ENCODE results near the gene LUC7L3. TPM values are rescaled to one million over a fixed set of nuclear protein-coding genes. Genes with fewer than 3 reads are reported as not detected.

LUC7L3 gene
- total RNA-seq, 2 donors from 2014 or later: 122 to 169 TPM

DNA sequence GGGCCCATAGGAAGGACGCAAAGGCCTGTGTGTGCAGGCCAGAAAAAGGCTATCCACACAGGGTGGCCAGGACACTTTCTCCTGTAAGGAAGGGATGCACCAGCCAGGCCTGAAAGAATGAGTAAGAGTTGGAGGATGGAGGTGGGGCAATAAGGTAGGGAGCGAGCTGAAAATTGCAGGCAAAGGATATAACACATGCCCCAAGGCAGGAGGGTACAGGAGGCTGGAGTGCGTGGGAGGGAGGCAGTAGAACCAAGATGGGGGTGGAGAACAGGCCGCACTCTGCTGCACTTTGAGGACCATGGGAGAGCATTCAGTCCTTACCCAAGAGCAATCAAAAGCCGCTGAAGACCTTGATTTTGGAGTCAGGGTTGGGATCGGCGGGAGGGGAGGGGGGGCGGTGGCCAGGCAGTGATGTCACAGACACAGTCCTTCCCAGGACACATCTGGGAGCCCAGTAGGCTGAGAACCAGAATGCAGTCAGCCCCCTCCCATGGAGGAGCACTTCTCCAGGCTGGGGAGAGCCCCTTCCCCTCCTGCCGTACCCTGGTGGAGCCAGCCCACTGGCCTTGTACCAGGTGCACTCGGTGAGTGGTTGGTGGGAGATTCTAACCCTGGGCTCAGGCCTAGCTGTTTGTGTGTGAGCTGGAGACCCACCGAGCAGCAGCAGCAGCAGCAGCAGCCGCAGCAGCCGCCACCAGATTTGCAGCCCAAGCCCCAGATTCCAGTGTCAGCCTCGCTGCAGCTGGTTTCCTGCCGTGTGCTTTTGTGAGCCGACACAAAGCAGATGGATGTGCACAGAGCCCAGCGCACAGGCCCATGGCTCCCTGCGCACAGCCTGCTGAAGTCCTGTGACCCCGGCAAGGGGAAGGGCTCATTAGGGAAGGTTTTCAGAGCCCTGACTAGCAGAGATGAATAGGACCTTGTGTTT, 29.2 kb upstream of the LUC7L3 start:
- TF ChIP-seq, protein P1, sequence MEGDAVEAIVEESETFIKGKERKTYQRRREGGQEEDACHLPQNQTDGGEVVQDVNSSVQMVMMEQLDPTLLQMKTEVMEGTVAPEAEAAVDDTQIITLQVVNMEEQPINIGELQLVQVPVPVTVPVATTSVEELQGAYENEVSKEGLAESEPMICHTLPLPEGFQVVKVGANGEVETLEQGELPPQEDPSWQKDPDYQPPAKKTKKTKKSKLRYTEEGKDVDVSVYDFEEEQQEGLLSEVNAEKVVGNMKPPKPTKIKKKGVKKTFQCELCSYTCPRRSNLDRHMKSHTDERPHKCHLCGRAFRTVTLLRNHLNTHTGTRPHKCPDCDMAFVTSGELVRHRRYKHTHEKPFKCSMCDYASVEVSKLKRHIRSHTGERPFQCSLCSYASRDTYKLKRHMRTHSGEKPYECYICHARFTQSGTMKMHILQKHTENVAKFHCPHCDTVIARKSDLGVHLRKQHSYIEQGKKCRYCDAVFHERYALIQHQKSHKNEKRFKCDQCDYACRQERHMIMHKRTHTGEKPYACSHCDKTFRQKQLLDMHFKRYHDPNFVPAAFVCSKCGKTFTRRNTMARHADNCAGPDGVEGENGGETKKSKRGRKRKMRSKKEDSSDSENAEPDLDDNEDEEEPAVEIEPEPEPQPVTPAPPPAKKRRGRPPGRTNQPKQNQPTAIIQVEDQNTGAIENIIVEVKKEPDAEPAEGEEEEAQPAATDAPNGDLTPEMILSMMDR (conservative IDR thresholded peaks at IDR 0.05): no peak
- H3K27me3 Mint-ChIP-seq (ENCODE audit: insufficient read depth): no peaks in the 10 kb centered on the region
- peaks cover 20% of the 10 kb centered on the region for H3K36me3 Mint-ChIP-seq (ENCODE audit: low read depth)
- Histone ChIP-seq H3K27me3 (ENCODE audit: control insufficient read depth, insufficient read depth, low read length, poor library complexity, severe bottlenecking) (no peaks in the 10 kb centered on the region), H3K4me1 (ENCODE audit: control insufficient read depth, insufficient read depth, low read length) (no peaks in the 10 kb centered on the region), H3K9me3 (ENCODE audit: control insufficient read depth, low read length) (no peaks in the 10 kb centered on the region), H3K9ac (ENCODE audit: extremely low read depth, low read length, poor library complexity, severe bottlenecking) (no peak overlapping the region), H3K27ac (ENCODE audit: low read depth, low read length) (peak overlapping the region; percentile 97), H3K36me3 (ENCODE audit: control insufficient read depth, insufficient read depth, low read length) (peaks cover 30% of the 10 kb centered on the region), H3K4me3 (ENCODE audit: low read length) (no peak overlapping the region)
- H3K9me3 Mint-ChIP-seq: no peaks in the 10 kb centered on the region
- peaks cover 10% of the 10 kb centered on the region for H3K4me1 Mint-ChIP-seq
- DNase-seq: peak; percentile 71
- no peak overlapping the region for H3K4me3 Mint-ChIP-seq
- 56 to 79% methylated on average over 14 to 18 of the region's 19 CpGs for WGBS, 2 experiments (ENCODE audit: insufficient coverage in 1 of 2, insufficient read length in 1 of 2)
- H3K27ac Mint-ChIP-seq: no peak overlapping the region

DNA sequence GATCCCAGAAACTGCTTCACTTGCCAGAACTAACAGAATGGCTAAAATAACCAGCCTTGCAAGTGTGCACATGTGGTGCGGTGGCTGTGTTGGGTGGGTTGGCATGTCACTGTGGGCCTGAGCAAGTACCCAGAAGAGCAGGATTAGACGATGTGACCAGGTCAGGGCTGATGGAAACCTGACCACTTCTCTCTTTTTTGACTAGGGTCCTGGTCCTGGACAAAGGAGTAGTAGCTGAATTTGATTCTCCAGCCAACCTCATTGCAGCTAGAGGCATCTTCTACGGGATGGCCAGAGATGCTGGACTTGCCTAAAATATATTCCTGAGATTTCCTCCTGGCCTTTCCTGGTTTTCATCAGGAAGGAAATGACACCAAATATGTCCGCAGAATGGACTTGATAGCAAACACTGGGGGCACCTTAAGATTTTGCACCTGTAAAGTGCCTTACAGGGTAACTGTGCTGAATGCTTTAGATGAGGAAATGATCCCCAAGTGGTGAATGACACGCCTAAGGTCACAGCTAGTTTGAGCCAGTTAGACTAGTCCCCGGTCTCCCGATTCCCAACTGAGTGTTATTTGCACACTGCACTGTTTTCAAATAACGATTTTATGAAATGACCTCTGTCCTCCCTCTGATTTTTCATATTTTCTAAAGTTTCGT, 28.4 kb upstream of the LUC7L3 start:
- Histone ChIP-seq H3K4me3 (ENCODE audit: low read length) (no peak overlapping the region), H3K9ac (ENCODE audit: extremely low read depth, low read length, poor library complexity, severe bottlenecking) (no peak overlapping the region), H3K36me3 (ENCODE audit: control insufficient read depth, insufficient read depth, low read length) (peaks cover 38% of the 10 kb centered on the region), H3K27ac (ENCODE audit: low read depth, low read length) (peak overlapping the region; percentile 97), H3K4me1 (ENCODE audit: control insufficient read depth, insufficient read depth, low read length) (no peaks in the 10 kb centered on the region), H3K27me3 (ENCODE audit: control insufficient read depth, insufficient read depth, low read length, poor library complexity, severe bottlenecking) (no peaks in the 10 kb centered on the region), H3K9me3 (ENCODE audit: control insufficient read depth, low read length) (no peaks in the 10 kb centered on the region)
- Mint-ChIP-seq H3K9me3 (no peaks in the 10 kb centered on the region), H3K36me3 (ENCODE audit: low read depth) (peaks cover 27% of the 10 kb centered on the region), H3K4me3 (no peak overlapping the region), H3K27me3 (ENCODE audit: insufficient read depth) (no peaks in the 10 kb centered on the region), H3K27ac (no peak overlapping the region), H3K4me1 (peaks cover 10% of the 10 kb centered on the region)
- TF ChIP-seq, protein P1 (conservative IDR thresholded peaks at IDR 0.05): no peak
- no peak for DNase-seq
- WGBS, 2 experiments (ENCODE audit: insufficient coverage in 1 of 2, insufficient read length in 1 of 2): 90 to 92% methylated on average over 9 of the region's 9 CpGs

DNA sequence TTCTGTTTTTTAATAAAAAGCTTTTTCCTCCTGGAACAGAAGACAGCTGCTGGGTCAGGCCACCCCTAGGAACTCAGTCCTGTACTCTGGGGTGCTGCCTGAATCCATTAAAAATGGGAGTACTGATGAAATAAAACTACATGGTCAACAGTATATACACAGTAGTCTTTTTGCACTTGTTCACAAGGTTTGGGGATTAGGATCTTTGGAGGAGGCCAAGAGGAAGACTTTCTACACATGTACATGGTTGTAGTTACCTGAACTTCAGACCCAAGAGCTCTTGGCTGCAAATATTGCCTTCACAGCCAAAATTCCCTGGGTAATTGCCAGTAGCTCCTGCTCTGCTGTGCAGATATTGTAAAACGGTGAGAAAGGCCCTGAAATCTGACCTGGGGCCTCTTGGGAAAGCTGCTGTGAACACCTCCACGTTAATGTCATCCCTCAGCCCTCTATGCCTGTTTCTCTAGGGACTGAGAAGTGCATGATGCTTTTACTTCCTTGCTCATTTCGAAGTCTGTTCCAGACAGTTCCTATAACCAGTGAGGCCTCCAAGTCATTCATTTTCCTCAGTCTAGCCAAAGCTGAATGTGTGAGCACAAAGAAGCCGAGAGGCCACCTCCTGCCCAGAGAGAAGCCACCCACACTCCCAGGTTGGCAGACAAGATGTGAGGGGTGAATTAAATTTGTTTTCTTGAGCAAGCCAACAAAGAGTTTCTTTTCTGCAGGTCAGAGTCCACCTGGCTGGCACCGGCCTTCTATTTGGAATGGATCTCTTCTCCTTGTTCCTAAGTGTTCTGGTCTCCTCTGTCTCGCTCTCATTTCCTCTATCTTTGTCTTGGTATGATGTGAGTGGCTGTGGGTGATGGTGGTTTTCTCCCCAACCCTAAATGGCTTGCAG, 27.6 kb upstream of the LUC7L3 start:
- H3K27ac ChIP-seq (ENCODE audit: low read depth, low read length): no peak overlapping the region
- Mint-ChIP-seq H3K27me3 (ENCODE audit: insufficient read depth) (no peaks in the 10 kb centered on the region), H3K4me3 (no peak overlapping the region), H3K27ac (no peak overlapping the region), H3K4me1 (peaks cover 4% of the 10 kb centered on the region), H3K9me3 (no peaks in the 10 kb centered on the region), H3K36me3 (ENCODE audit: low read depth) (peaks cover 33% of the 10 kb centered on the region)
- no peak for DNase-seq
- no peaks in the 10 kb centered on the region for H3K27me3 ChIP-seq (ENCODE audit: control insufficient read depth, insufficient read depth, low read length, poor library complexity, severe bottlenecking)
- H3K9me3 ChIP-seq (ENCODE audit: control insufficient read depth, low read length): no peaks in the 10 kb centered on the region
- 84 to 89% methylated on average over 4 to 6 of the region's 6 CpGs for WGBS, 2 experiments (ENCODE audit: insufficient coverage in 1 of 2, insufficient read length in 1 of 2)
- peaks cover 46% of the 10 kb centered on the region for H3K36me3 ChIP-seq (ENCODE audit: control insufficient read depth, insufficient read depth, low read length)
- H3K9ac ChIP-seq (ENCODE audit: extremely low read depth, low read length, poor library complexity, severe bottlenecking): no peak overlapping the region
- no peaks in the 10 kb centered on the region for H3K4me1 ChIP-seq (ENCODE audit: control insufficient read depth, insufficient read depth, low read length)
- H3K4me3 ChIP-seq (ENCODE audit: low read length): no peak overlapping the region
- TF ChIP-seq, protein P1 (conservative IDR thresholded peaks at IDR 0.05): no peak

All from endodermal cell (in vitro differentiated cells).